Liver (tissue), 9 donors: ENCODE measurements around the gene SPTB. TPM values are rescaled to one million over a fixed set of nuclear protein-coding genes. Genes with fewer than 3 reads are reported as not detected.

Source experiments
- DNase-seq: peaks from one replicate; pipeline ENCODE4 v3.0.0-alpha.2; 2017; ENCODE audit warnings: low spot score
- H3K27ac ChIP-seq, 2 donors: one replicate each; pipeline ENCODE4 v1.7.0; 2013; ENCODE audit warnings: inconsistent platforms in 2 of 2, low read length in 2 of 2, control low read depth in 1 of 2, low read depth in 1 of 2, mild to moderate bottlenecking in 1 of 2
- H3K27me3 ChIP-seq, 4 donors: one replicate each; pipeline versions ENCODE4 v1.6.1 to v1.7.0; 2013; ENCODE audit warnings: low read length in 3 of 4, inconsistent platforms in 1 of 4, mild to moderate bottlenecking in 1 of 4, moderate library complexity in 1 of 4; ENCODE audit not compliant: control insufficient read depth in 4 of 4, insufficient read depth in 4 of 4
- H3K36me3 ChIP-seq, 4 donors: one replicate each; pipeline versions ENCODE4 v1.6.1 to v1.7.0; 2013; ENCODE audit warnings: low read length in 3 of 4, mild to moderate bottlenecking in 3 of 4, low read depth in 1 of 4, moderate library complexity in 1 of 4; ENCODE audit not compliant: control insufficient read depth in 4 of 4, insufficient read depth in 3 of 4
- H3K4me1 ChIP-seq, 4 donors: one replicate each; pipeline versions ENCODE4 v1.6.1 to v1.7.0; 2013; ENCODE audit warnings: low read length in 3 of 4, mild to moderate bottlenecking in 3 of 4, moderate library complexity in 1 of 4; ENCODE audit not compliant: control insufficient read depth in 4 of 4, insufficient read depth in 4 of 4
- H3K4me3 ChIP-seq, 3 donors: one replicate each; pipeline versions ENCODE4 v1.6.1 to v1.7.0; 2013; ENCODE audit warnings: low read length in 3 of 3, control low read depth in 1 of 3, low read depth in 1 of 3, mild to moderate bottlenecking in 1 of 3
- H3K9ac ChIP-seq, 2 donors: one replicate each; pipeline ENCODE4 v1.7.0; 2013; ENCODE audit warnings: low read length in 2 of 2, mild to moderate bottlenecking in 2 of 2, moderate library complexity in 2 of 2, control low read depth in 1 of 2, low read depth in 1 of 2
- H3K9me3 ChIP-seq, 4 donors: one replicate each; pipeline versions ENCODE4 v1.6.1 to v1.7.0; 2013; ENCODE audit warnings: low read length in 3 of 4; ENCODE audit not compliant: control insufficient read depth in 4 of 4
- FOXA1 ChIP-seq: IDR thresholded peaks from 2 replicates; pipeline ENCODE4 v1.6.1; 2016; ENCODE audit warnings: antibody characterized with exemption
- FOXA2 ChIP-seq: IDR thresholded peaks from 2 replicates; pipeline ENCODE4 v1.6.1; 2016; ENCODE audit warnings: antibody characterized with exemption
- GABPA ChIP-seq, 2 donors: IDR thresholded peaks in 1 of 2; conservative IDR thresholded peaks in 1 of 2; 2 replicates each; pipeline ENCODE4 v1.6.1; 2016; ENCODE audit warnings: antibody characterized with exemption in 2 of 2, mild to moderate bottlenecking in 1 of 2, moderate library complexity in 1 of 2
- HNF4A ChIP-seq, 2 donors: conservative IDR thresholded peaks; 2 replicates each; pipeline ENCODE4 v1.6.1; 2016; ENCODE audit warnings: antibody characterized with exemption in 2 of 2, mild to moderate bottlenecking in 2 of 2
- HNF4G ChIP-seq: IDR thresholded peaks from 2 replicates; pipeline ENCODE4 v1.6.1; 2016; ENCODE audit warnings: antibody characterized with exemption
- NR2F2 ChIP-seq: IDR thresholded peaks from 2 replicates; pipeline ENCODE4 v1.6.1; 2016; ENCODE audit warnings: antibody characterized with exemption
- RAD21 ChIP-seq, 2 donors: IDR thresholded peaks; 2 replicates each; pipeline ENCODE4 v1.6.1; 2016; ENCODE audit warnings: antibody characterized with exemption in 2 of 2, mild to moderate bottlenecking in 2 of 2
- RXRA ChIP-seq, 2 donors: IDR thresholded peaks; 2 replicates each; pipeline ENCODE4 v1.6.1; 2017 to 2018; ENCODE audit warnings: antibody characterized with exemption in 2 of 2, mild to moderate bottlenecking in 1 of 2
- SP1 ChIP-seq: IDR thresholded peaks from 2 replicates; pipeline ENCODE4 v1.6.1; 2018; ENCODE audit warnings: antibody characterized with exemption, mild to moderate bottlenecking
- TAF1 ChIP-seq: conservative IDR thresholded peaks from 2 replicates; pipeline ENCODE4 v1.6.1; 2016; ENCODE audit warnings: antibody characterized with exemption, mild to moderate bottlenecking
- YY1 ChIP-seq: IDR thresholded peaks from 2 replicates; pipeline ENCODE4 v1.6.1; 2016; ENCODE audit warnings: antibody characterized with exemption, mild to moderate bottlenecking
- WGBS: extraction: QIAGEN DNeasy Blood & Tissue Kit; methylation state at CpG from one replicate; pipeline ENCODE4 v1.1.7; 2013; 5-methylcytosine and 5-hydroxymethylcytosine counted together
- polyA plus RNA-seq, 2 donors: library from polyadenylated mRNA; stranded (reverse) in 1 of 2; unstranded in 1 of 2; fragments of 200-250 nt in 1 of 2; fragments of >200 nt in 1 of 2; fragmentation: Nextera tagmentation in 1 of 2; extraction: Ambion mirVana in 1 of 2; gene quantifications; one replicate each; pipeline versions ENCODE4 v1.2.1 to v1.2.3, GENCODE V29; 2013 to 2015
- total RNA-seq, 2 donors: library from RNA; depleted of rRNA; stranded (reverse); fragments of >200 nt; gene quantifications; one replicate each; pipeline ENCODE4 v1.2.3, GENCODE V29; 2014
- TF ChIP-seq, protein P1 (sequence below): IDR thresholded peaks from 2 replicates; pipeline ENCODE4 v1.6.1; 2016; ENCODE audit warnings: antibody characterized with exemption
- TF ChIP-seq, protein P2 (sequence below): IDR thresholded peaks from 2 replicates; pipeline ENCODE4 v1.6.1; 2016; ENCODE audit warnings: antibody characterized with exemption
- TF ChIP-seq, protein P3 (sequence below): IDR thresholded peaks from 2 replicates; pipeline ENCODE4 v1.6.1; 2016; ENCODE audit warnings: antibody characterized with exemption
- TF ChIP-seq, protein P4 (sequence below): fragments of 150-350 bp; IDR thresholded peaks from 2 replicates; pipeline ENCODE4 v1.5.1; 2017; ENCODE audit warnings: improper control_type of control experiment, low read depth, low read length; ENCODE audit not compliant: missing input control
- donor health status: healthy.
- donor health status: healthy.
- donor health status: healthy.
- donor health status: healthy.
- donor health status: healthy.

Gene SPTB
- total and polyA plus RNA-seq, 4 donors: 0.12 to 332 (median 0.26) TPM

DNA sequence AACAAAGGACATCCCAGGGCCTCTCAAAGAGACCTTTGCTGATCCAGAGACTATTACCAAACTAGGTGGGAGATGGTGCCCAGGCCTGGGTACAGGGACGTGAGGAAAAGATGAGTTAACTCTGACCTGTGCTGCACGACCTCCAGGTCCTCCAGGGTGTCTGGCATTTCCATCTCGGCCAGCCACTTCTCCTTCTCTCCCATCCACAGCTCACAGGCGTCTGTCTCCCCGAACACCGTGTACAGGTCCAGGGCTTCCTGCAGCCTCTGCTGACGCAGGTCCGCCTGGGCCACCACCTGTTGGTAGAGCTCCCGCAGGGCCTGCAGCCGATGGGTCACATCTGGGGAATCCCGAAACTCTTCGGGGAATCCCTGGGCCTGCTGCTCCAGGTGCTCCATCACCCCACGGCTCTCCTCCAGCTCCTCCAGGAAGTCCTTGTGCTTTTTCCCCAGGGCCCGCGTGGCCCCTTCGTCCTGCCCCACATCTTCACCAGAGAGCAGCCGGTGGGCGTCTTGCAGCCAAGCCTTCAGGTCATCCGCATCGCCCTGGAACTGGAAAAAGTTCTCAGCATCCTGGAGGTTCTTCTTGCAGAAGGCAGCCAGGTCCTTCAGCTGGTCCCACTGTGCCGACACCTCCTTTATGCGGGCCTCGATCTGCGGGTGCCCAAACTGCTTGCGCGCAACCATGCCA is 86.7 kb downstream of the SPTB start:
- Histone ChIP-seq H3K27me3 (no peaks in the 10 kb centered on the region), H3K36me3 (no peaks in the 10 kb centered on the region), H3K27ac (no peak overlapping the region), H3K4me3 (no peak overlapping the region), H3K9me3 (no peaks in the 10 kb centered on the region), H3K9ac (no peak overlapping the region), H3K4me1 (no peaks in the 10 kb centered on the region)
- no peak for DNase-seq
- 96% methylated on average over 26 of the region's 26 CpGs for WGBS
- TF ChIP-seq NR2F2 (no peak), HNF4A (conservative IDR thresholded peaks at IDR 0.05) (no peak), RXRA (IDR thresholded peaks at IDR 0.05) (no peak), FOXA1 (no peak)
- TF ChIP-seq, protein P1, sequence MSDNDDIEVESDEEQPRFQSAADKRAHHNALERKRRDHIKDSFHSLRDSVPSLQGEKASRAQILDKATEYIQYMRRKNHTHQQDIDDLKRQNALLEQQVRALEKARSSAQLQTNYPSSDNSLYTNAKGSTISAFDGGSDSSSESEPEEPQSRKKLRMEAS: no peak
- TF ChIP-seq, protein P2, sequence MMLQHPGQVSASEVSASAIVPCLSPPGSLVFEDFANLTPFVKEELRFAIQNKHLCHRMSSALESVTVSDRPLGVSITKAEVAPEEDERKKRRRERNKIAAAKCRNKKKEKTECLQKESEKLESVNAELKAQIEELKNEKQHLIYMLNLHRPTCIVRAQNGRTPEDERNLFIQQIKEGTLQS: no peak

DNA sequence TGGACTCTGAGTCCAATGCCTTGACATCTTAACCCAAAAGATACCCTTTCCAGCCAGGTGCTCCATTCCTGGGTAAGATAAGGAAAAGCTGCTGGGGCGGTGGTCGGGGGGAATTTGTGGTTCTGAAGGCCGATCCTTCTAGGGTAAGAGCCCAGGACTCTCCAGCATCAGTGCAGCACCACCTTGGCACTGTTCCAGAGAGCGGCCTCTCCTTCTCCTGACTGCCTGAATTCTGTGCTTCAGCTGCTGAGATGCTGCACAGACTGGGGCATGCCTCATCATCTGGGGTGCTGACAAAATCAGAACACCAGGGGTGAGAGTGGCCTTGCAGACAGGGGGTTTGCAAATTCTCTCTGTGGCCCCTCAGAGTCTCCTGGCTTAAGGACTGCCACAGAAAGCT is 87.5 kb downstream of the SPTB start:
- no peak for TF ChIP-seq YY1
- TF ChIP-seq HNF4G: no peak
- TF ChIP-seq, protein P2: no peak
- TF ChIP-seq FOXA2: no peak
- TF ChIP-seq GABPA (IDR thresholded peaks at IDR 0.05 in 1 of 2, conservative IDR thresholded peaks at IDR 0.05 in 1 of 2): no peak
- TF ChIP-seq RXRA (IDR thresholded peaks at IDR 0.05): no peak
- TF ChIP-seq, protein P1: no peak
- Histone ChIP-seq H3K4me1 (no peaks in the 10 kb centered on the region), H3K36me3 (no peaks in the 10 kb centered on the region), H3K27ac (no peak overlapping the region), H3K4me3 (no peak overlapping the region), H3K27me3 (no peaks in the 10 kb centered on the region), H3K9me3 (no peaks in the 10 kb centered on the region), H3K9ac (no peak overlapping the region)
- no peak for DNase-seq
- 91% methylated on average over 4 of the region's 4 CpGs for WGBS

DNA sequence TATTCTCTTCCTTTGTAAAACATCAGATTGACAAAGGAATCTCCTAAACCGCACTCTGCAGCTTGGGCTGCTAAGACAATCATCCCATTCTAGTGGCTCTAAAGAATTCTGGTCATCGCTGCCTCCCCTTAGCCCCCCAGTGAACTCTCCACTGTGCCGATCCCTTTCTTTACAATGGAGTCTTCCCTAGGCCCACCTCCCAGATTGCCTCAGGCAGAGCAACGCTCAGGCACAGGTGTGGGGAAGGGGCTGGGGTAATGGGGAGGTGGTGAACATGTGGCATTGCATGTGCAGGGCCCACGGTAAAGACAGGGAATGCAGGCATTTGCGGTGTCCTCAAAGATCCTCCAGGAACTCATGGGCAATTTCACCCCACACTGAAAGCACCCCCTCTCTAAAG is 89.2 kb downstream of the SPTB start:
- 90% methylated on average over 6 of the region's 6 CpGs for WGBS
- Histone ChIP-seq H3K36me3 (no peaks in the 10 kb centered on the region), H3K27me3 (no peaks in the 10 kb centered on the region), H3K27ac (no peak overlapping the region), H3K9me3 (no peaks in the 10 kb centered on the region), H3K4me1 (no peaks in the 10 kb centered on the region), H3K4me3 (no peak overlapping the region), H3K9ac (no peak overlapping the region)
- TF ChIP-seq, protein P2: no peak
- TF ChIP-seq, protein P3, sequence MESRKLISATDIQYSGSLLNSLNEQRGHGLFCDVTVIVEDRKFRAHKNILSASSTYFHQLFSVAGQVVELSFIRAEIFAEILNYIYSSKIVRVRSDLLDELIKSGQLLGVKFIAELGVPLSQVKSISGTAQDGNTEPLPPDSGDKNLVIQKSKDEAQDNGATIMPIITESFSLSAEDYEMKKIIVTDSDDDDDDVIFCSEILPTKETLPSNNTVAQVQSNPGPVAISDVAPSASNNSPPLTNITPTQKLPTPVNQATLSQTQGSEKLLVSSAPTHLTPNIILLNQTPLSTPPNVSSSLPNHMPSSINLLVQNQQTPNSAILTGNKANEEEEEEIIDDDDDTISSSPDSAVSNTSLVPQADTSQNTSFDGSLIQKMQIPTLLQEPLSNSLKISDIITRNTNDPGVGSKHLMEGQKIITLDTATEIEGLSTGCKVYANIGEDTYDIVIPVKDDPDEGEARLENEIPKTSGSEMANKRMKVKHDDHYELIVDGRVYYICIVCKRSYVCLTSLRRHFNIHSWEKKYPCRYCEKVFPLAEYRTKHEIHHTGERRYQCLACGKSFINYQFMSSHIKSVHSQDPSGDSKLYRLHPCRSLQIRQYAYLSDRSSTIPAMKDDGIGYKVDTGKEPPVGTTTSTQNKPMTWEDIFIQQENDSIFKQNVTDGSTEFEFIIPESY: no peak
- no peak for TF ChIP-seq SP1
- no peak for TF ChIP-seq HNF4G
- TF ChIP-seq, protein P4, sequence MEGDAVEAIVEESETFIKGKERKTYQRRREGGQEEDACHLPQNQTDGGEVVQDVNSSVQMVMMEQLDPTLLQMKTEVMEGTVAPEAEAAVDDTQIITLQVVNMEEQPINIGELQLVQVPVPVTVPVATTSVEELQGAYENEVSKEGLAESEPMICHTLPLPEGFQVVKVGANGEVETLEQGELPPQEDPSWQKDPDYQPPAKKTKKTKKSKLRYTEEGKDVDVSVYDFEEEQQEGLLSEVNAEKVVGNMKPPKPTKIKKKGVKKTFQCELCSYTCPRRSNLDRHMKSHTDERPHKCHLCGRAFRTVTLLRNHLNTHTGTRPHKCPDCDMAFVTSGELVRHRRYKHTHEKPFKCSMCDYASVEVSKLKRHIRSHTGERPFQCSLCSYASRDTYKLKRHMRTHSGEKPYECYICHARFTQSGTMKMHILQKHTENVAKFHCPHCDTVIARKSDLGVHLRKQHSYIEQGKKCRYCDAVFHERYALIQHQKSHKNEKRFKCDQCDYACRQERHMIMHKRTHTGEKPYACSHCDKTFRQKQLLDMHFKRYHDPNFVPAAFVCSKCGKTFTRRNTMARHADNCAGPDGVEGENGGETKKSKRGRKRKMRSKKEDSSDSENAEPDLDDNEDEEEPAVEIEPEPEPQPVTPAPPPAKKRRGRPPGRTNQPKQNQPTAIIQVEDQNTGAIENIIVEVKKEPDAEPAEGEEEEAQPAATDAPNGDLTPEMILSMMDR: no peak
- TF ChIP-seq NR2F2: no peak
- no peak for TF ChIP-seq GABPA (IDR thresholded peaks at IDR 0.05 in 1 of 2, conservative IDR thresholded peaks at IDR 0.05 in 1 of 2)
- no peak for TF ChIP-seq FOXA1
- no peak for TF ChIP-seq TAF1
- no peak for TF ChIP-seq FOXA2
- TF ChIP-seq RAD21 (IDR thresholded peaks at IDR 0.05): no peak
- TF ChIP-seq, protein P1: no peak
- DNase-seq: no peak
